H1 (cell line): ENCODE data around the gene TEKT5. TPM values are rescaled to one million over a fixed set of nuclear protein-coding genes. Genes with fewer than 3 reads are reported as not detected.

ENCODE experiments used
- CTCF ChIA-PET: fragments of 300-600 bp; sonication (Branson Sonifier 250); formaldehyde crosslinking; loops from one replicate; lab custom pipeline; 2021; ENCODE audit not compliant: partially characterized antibody; lab: Charles Lee
- POLR2A ChIA-PET: fragments of 300-600 bp; sonication (Branson Sonifier 250); formaldehyde crosslinking; loops from one replicate; lab custom pipeline; 2021; ENCODE audit warnings: inconsistent platforms; ENCODE audit not compliant: partially characterized antibody; lab: Charles Lee
- DNase-seq, 2 experiments: peaks; one replicate each; pipeline versions ENCODE4 v3.0.0 to v3.0.0-alpha.2; 2010 to 2022; ENCODE audit warnings: low spot score in 2 of 2, low read depth in 1 of 2, mixed read lengths in 1 of 2
- FAIRE-seq: peaks from 2 replicates; lab custom pipeline; 2011; peaks lifted over from hg19 to GRCh38; lab: Jason Lieb, UNC
- H2AFZ ChIP-seq: 2 replicates; pipeline ENCODE4 v1.8.1; 2012; ENCODE audit warnings: low read length, inconsistent platforms
- H2AK5ac ChIP-seq: 2 replicates; pipeline ENCODE4 v1.6.1; 2013; ENCODE audit warnings: low read depth, low read length
- H2BK120ac ChIP-seq: replicated peaks from 2 replicates; pipeline ENCODE3; 2013; ENCODE audit warnings: low read depth, low read length, inconsistent platforms
- H2BK12ac ChIP-seq: 2 replicates; pipeline ENCODE4 v1.6.1; 2013; ENCODE audit warnings: low read depth, low read length
- H2BK15ac ChIP-seq: 2 replicates; pipeline ENCODE4 v1.6.1; 2013; ENCODE audit warnings: low read length
- H2BK20ac ChIP-seq: 2 replicates; pipeline ENCODE4 v1.6.1; 2013; ENCODE audit warnings: low read length
- H2BK5ac ChIP-seq: 2 replicates; pipeline ENCODE4 v1.6.1; 2013; ENCODE audit warnings: low read depth, low read length
- H3K14ac ChIP-seq: 2 replicates; pipeline ENCODE4 v1.6.1; 2013; ENCODE audit warnings: inconsistent platforms; ENCODE audit not compliant: insufficient read length
- H3K18ac ChIP-seq: 2 replicates; pipeline ENCODE4 v1.6.1; 2013; ENCODE audit warnings: low read length; ENCODE audit errors: extremely low read depth
- H3K23ac ChIP-seq: 2 replicates; pipeline ENCODE4 v1.6.1; 2013; ENCODE audit warnings: inconsistent platforms; ENCODE audit not compliant: insufficient read length
- H3K23me2 ChIP-seq: 2 replicates; pipeline ENCODE4 v1.6.1; 2013; ENCODE audit warnings: low read depth, low read length
- H3K27ac ChIP-seq: 2 replicates; pipeline ENCODE4 v1.6.1; 2011; ENCODE audit warnings: low read depth, low read length, inconsistent platforms
- H3K27me3 ChIP-seq, 4 experiments: replicated peaks in 1 of 4; 1 replicate in 1 of 4; 2 replicates in 3 of 4; pipeline versions ENCODE4 v1.6.1 to v1.8.1; 2011 to 2013; ENCODE audit warnings: low read length in 3 of 4, mild to moderate bottlenecking in 3 of 4, inconsistent platforms in 2 of 4, mixed read lengths in 2 of 4, moderate library complexity in 1 of 4; ENCODE audit not compliant: control insufficient read depth in 3 of 4, insufficient read depth in 3 of 4; ENCODE audit errors: extremely low read depth in 1 of 4
- H3K36me3 ChIP-seq, 4 experiments: 2 replicates each; pipeline versions ENCODE4 v1.6.1 to v1.8.1; 2011 to 2013; ENCODE audit warnings: mild to moderate bottlenecking in 4 of 4, low read length in 3 of 4, moderate library complexity in 2 of 4, control low read depth in 1 of 4, inconsistent platforms in 1 of 4; ENCODE audit not compliant: insufficient read depth in 4 of 4, control insufficient read depth in 2 of 4
- H3K4ac ChIP-seq: replicated peaks from 2 replicates; pipeline ENCODE3; 2013; ENCODE audit warnings: low read length, low read depth, mixed read lengths, inconsistent platforms; ENCODE audit not compliant: insufficient read length
- H3K4me1 ChIP-seq, 4 experiments: replicated peaks in 1 of 4; 1 replicate in 1 of 4; 2 replicates in 3 of 4; pipeline versions ENCODE4 v1.6.1 to v1.8.1; 2011 to 2013; ENCODE audit warnings: low read length in 3 of 4, inconsistent platforms in 2 of 4, mixed read lengths in 1 of 4; ENCODE audit not compliant: insufficient read depth in 4 of 4, control insufficient read depth in 3 of 4
- H3K4me2 ChIP-seq, 2 experiments: 2 replicates each; pipeline versions ENCODE4 v1.6.1 to v1.8.1; 2011 to 2013; ENCODE audit warnings: low read depth in 2 of 2, low read length in 2 of 2, control low read depth in 1 of 2, inconsistent platforms in 1 of 2, mild to moderate bottlenecking in 1 of 2; ENCODE audit not compliant: insufficient read depth in 1 of 2
- H3K4me3 ChIP-seq, 4 experiments: fragments of 200-600, 300-600 bp in 1 of 4; sonication (generic), shearing (Covaris generic), sonication (Bioruptor Twin) in 1 of 4; 2 replicates each; pipeline versions ENCODE4 v1.5.1 to v1.8.1; 2011 to 2016; ENCODE audit warnings: low read length in 4 of 4, low read depth in 3 of 4, control low read depth in 2 of 4, inconsistent platforms in 2 of 4, mild to moderate bottlenecking in 2 of 4, mixed read lengths in 1 of 4, moderate library complexity in 1 of 4; ENCODE audit not compliant: insufficient read depth in 2 of 4; ENCODE audit errors: extremely low read depth in 1 of 4
- H3K56ac ChIP-seq: replicated peaks from 2 replicates; pipeline ENCODE3; 2013; ENCODE audit warnings: low read depth, mild to moderate bottlenecking, mixed read lengths, low read length, inconsistent platforms; ENCODE audit not compliant: insufficient read length
- H3K79me1 ChIP-seq: 2 replicates; pipeline ENCODE4 v1.6.1; 2013; ENCODE audit warnings: low read depth, low read length, control low read depth
- H3K79me2 ChIP-seq, 2 experiments: 2 replicates each; pipeline versions ENCODE4 v1.6.1 to v1.8.1; 2012 to 2013; ENCODE audit warnings: low read length in 2 of 2, mild to moderate bottlenecking in 2 of 2, inconsistent platforms in 1 of 2; ENCODE audit not compliant: insufficient read depth in 2 of 2, control insufficient read depth in 1 of 2
- H3K9ac ChIP-seq, 4 experiments: replicated peaks in 1 of 4; 1 replicate in 1 of 4; 2 replicates in 3 of 4; pipeline versions ENCODE4 v1.6.1 to v1.8.1; 2011 to 2013; ENCODE audit warnings: low read depth in 3 of 4, low read length in 3 of 4, control low read depth in 2 of 4, mild to moderate bottlenecking in 2 of 4, moderate library complexity in 2 of 4, inconsistent platforms in 1 of 4; ENCODE audit errors: extremely low read depth in 1 of 4
- H3K9me3 ChIP-seq, 2 experiments: 2 replicates each; pipeline versions ENCODE4 v1.6.1 to v1.8.1; 2012 to 2013; ENCODE audit warnings: mild to moderate bottlenecking in 2 of 2, moderate library complexity in 2 of 2, control low read depth in 1 of 2, inconsistent platforms in 1 of 2, low read depth in 1 of 2, low read length in 1 of 2, mixed read lengths in 1 of 2; ENCODE audit not compliant: insufficient read depth in 2 of 2
- H4K20me1 ChIP-seq, 2 experiments: replicated peaks in 1 of 2; 2 replicates each; pipeline versions ENCODE3 to v1.8.1; 2011 to 2013; ENCODE audit warnings: inconsistent platforms in 2 of 2, low read length in 2 of 2, mild to moderate bottlenecking in 1 of 2; ENCODE audit not compliant: insufficient read depth in 2 of 2, control insufficient read depth in 1 of 2
- H4K5ac ChIP-seq: 2 replicates; pipeline ENCODE4 v1.6.1; 2013; ENCODE audit warnings: low read length, low read depth, mixed read lengths, inconsistent platforms; ENCODE audit not compliant: insufficient read length
- H4K8ac ChIP-seq: 2 replicates; pipeline ENCODE4 v1.8.0; 2013; ENCODE audit warnings: mild to moderate bottlenecking, moderate library complexity, low read length, inconsistent platforms; ENCODE audit not compliant: insufficient read depth; ENCODE audit errors: extremely low read depth
- H4K91ac ChIP-seq: replicated peaks from 2 replicates; pipeline ENCODE3; 2013; ENCODE audit warnings: low read length, mixed read lengths, inconsistent platforms; ENCODE audit not compliant: insufficient read length
- CBX8 ChIP-seq: fragments of 300-800, 300-1000 bp; sonication (generic); IDR thresholded peaks from 2 replicates; pipeline ENCODE4 v1.7.1; 2016; ENCODE audit warnings: low read depth, low read length, borderline replicate concordance
- CEBPB ChIP-seq: IDR thresholded peaks from 2 replicates; pipeline ENCODE4 v1.6.1; 2012; ENCODE audit warnings: low read depth, low read length
- CHD2 ChIP-seq: IDR thresholded peaks from 2 replicates; pipeline ENCODE4 v1.6.1; 2012; ENCODE audit warnings: low read length, improper control_type of control experiment
- EGR1 ChIP-seq: IDR thresholded peaks from 2 replicates; pipeline ENCODE4 v1.6.1; 2011; ENCODE audit warnings: low read depth, low read length, borderline replicate concordance
- GTF2F1 ChIP-seq: IDR thresholded peaks from 2 replicates; pipeline ENCODE4 v1.6.1; 2012; ENCODE audit warnings: low read depth, low read length, improper control_type of control experiment, borderline replicate concordance
- KDM4A ChIP-seq: IDR thresholded peaks from one replicate; pipeline ENCODE4 v1.7.1; 2012; ENCODE audit warnings: low read depth, mild to moderate bottlenecking, moderate library complexity, low read length, inconsistent platforms; ENCODE audit not compliant: severe bottlenecking
- NRF1 ChIP-seq: IDR thresholded peaks from 2 replicates; pipeline ENCODE4 v1.6.1; 2011; ENCODE audit warnings: mild to moderate bottlenecking, low read depth, low read length, improper control_type of control experiment
- POLR2A ChIP-seq, 2 experiments: IDR thresholded peaks; 1 replicate in 1 of 2; 2 replicates in 1 of 2; pipeline ENCODE4 v1.6.1; 2011; ENCODE audit warnings: low read depth in 2 of 2, low read length in 2 of 2, mild to moderate bottlenecking in 2 of 2; ENCODE audit errors: control extremely low read depth in 1 of 2
- SUZ12 ChIP-seq: fragments of 200-600 bp; sonication (generic); IDR thresholded peaks from 2 replicates; pipeline ENCODE4 v1.6.1; 2012; ENCODE audit warnings: mild to moderate bottlenecking, inconsistent platforms, low read length, moderate library complexity, mixed read lengths
- WGBS, 2 experiments: shearing (Covaris generic) in 1 of 2; methylation state at CpG; one replicate each; pipeline versions ENCODE4 v1.1.6 to v1.1.7; 2013 to 2015; ENCODE audit warnings: low lambda C conversion rate in 2 of 2, mixed read lengths in 2 of 2, inconsistent platforms in 1 of 2, low coverage in 1 of 2, missing lambda C conversion rate in 1 of 2; ENCODE audit not compliant: insufficient replicate concordance in 2 of 2, insufficient coverage in 1 of 2, insufficient read length in 1 of 2; ENCODE audit errors: extremely low coverage in 1 of 2, missing lambda C conversion rate in 1 of 2; 5-methylcytosine and 5-hydroxymethylcytosine counted together
- polyA plus RNA-seq, 7 experiments: library from polyadenylated mRNA; depleted of rRNA in 3 of 7; stranded (reverse) in 5 of 7; unstranded in 2 of 7; fragments of >200 nt in 5 of 7; fragments of 200-250 nt in 2 of 7; gene quantifications; 1 replicate in 5 of 7; 2 replicates in 1 of 7; 4 replicates in 1 of 7; pipeline versions ENCODE4 v1.2.1 to v1.2.3, GENCODE V29; 2011 to 2013; ENCODE audit warnings: missing spikeins in 2 of 7, mixed read lengths in 2 of 7
- total RNA-seq: library from RNA; stranded (reverse); fragmentation: NEBNext Ultra II Directional; extraction: Animal tissue kit (Norgen Biotek cat#: 25700); gene quantifications from 2 replicates; pipeline ENCODE4 v1.2.1, GENCODE V29; 2021
- TF ChIP-seq, protein P1 (sequence below): IDR thresholded peaks from 2 replicates; pipeline ENCODE4 v1.6.1; 2012; ENCODE audit warnings: inconsistent platforms
- TF ChIP-seq, protein P2 (sequence below), 3 experiments: IDR thresholded peaks; 1 replicate in 2 of 3; 2 replicates in 1 of 3; pipeline versions ENCODE4 v1.5.1 to v1.6.1; 2011; ENCODE audit warnings: low read length in 3 of 3, mild to moderate bottlenecking in 3 of 3, inconsistent platforms in 2 of 3, low read depth in 1 of 3, moderate library complexity in 1 of 3; ENCODE audit not compliant: insufficient read depth in 1 of 3; ENCODE audit errors: control extremely low read depth in 1 of 3

Gene TEKT5
- total and polyA plus RNA-seq, 2 of the 8 experiments (the other 6 are each of a cell fraction or from before 2014, with no cell fraction given), result 0.95 TPM; not detected in 1

DNA sequence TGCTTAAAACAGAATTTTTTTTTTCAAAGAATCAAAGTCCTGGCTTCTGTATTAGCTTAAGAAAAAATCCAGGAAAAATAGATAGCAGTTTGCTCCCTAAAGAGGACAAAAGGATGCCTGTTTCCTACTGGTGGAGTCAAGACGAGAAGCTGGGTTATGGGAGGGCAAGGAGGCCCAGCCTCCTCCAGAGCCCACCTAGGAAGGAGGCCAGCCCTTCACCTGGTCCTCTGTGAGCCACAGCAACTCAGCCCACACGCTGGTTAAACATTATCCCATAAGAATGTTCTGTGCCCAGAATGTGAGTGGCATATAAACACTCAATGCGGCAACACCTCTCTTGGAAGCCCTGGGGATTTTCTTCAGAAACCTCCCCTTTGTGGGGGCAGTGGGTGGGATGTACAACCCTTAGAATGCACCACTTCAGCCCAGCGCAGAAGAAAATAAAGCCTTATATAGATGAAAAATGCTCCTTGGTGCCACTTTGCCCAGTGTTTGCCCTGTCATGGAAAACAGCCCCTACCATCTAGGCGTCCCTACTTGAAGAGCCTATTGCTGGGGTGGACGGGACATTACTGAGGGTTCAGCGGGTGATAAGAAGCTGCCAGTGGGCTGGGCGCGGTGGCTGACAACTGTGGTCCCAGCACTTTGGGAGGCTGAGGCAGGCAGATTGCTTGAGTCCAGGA is 48.0 kb downstream of the TEKT5 start:
- CTCF ChIA-PET, result interaction anchor here (0.6 to 1.3 kb wide), 5 partner anchors 18 to 162 kb away, joined by 3 to 7 read pairs (median 4); partner anchors contain the start of gene EMP2
- DNase-seq (no peak), FAIRE-seq (no peak)
- Histone ChIP-seq H3K79me2 (no peaks in the 10 kb centered on the region), H3K14ac (no peak overlapping the region), H3K9me3 (no peaks in the 10 kb centered on the region), H4K91ac (no peak overlapping the region), H2BK120ac (no peak overlapping the region), H3K23ac (no peak overlapping the region), H3K18ac (no peak overlapping the region), H2BK15ac (no peak overlapping the region), H3K27me3 (no peaks in the 10 kb centered on the region; a peak in 1 of 7 replicates), H2BK20ac (no peak overlapping the region), H2AFZ (no peak overlapping the region), H4K5ac (no peak overlapping the region), H3K27ac (no peak overlapping the region), H3K4me2 (no peak overlapping the region), H3K56ac (no peak overlapping the region), H3K36me3 (no peaks in the 10 kb centered on the region), H4K20me1 (no peaks in the 10 kb centered on the region), H2BK12ac (0 out of 2 replicates have a peak overlapping the region, but pooled peaks have one; percentile 39), H3K23me2 (no peaks in the 10 kb centered on the region), H2AK5ac (no peak overlapping the region), H3K9ac (no peak overlapping the region), H3K4me3 (no peak overlapping the region), H3K4me1 (peaks cover 2 to 15% (median 9%) of the 10 kb centered on the region in 4 experiments; a peak in 4 of 7 replicates), H4K8ac (no peak overlapping the region), H2BK5ac (no peak overlapping the region), H3K4ac (no peak overlapping the region), H3K79me1 (no peaks in the 10 kb centered on the region)
- WGBS, 2 experiments, result 94% methylated on average over 9 of the region's 9 CpGs; no CpG with 5 or more reads in 1 of the 2 experiments
- POLR2A ChIA-PET, result no interaction called here
- no peak for TF ChIP-seq NRF1
- no peak for TF ChIP-seq SUZ12
- no peak for TF ChIP-seq KDM4A
- TF ChIP-seq CBX8, result no peak
- TF ChIP-seq, protein P1, sequence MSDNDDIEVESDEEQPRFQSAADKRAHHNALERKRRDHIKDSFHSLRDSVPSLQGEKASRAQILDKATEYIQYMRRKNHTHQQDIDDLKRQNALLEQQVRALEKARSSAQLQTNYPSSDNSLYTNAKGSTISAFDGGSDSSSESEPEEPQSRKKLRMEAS, result no peak
- no peak for TF ChIP-seq POLR2A (IDR thresholded peaks at IDR 0.05; ENCODE audit: control extremely low read depth in 1 of 2, low read depth in 2 of 2, low read length in 2 of 2)
- no peak for TF ChIP-seq EGR1
- TF ChIP-seq, protein P2, sequence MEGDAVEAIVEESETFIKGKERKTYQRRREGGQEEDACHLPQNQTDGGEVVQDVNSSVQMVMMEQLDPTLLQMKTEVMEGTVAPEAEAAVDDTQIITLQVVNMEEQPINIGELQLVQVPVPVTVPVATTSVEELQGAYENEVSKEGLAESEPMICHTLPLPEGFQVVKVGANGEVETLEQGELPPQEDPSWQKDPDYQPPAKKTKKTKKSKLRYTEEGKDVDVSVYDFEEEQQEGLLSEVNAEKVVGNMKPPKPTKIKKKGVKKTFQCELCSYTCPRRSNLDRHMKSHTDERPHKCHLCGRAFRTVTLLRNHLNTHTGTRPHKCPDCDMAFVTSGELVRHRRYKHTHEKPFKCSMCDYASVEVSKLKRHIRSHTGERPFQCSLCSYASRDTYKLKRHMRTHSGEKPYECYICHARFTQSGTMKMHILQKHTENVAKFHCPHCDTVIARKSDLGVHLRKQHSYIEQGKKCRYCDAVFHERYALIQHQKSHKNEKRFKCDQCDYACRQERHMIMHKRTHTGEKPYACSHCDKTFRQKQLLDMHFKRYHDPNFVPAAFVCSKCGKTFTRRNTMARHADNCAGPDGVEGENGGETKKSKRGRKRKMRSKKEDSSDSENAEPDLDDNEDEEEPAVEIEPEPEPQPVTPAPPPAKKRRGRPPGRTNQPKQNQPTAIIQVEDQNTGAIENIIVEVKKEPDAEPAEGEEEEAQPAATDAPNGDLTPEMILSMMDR (IDR thresholded peaks at IDR 0.05; ENCODE audit: control extremely low read depth in 1 of 3, insufficient read depth in 1 of 3, low read depth in 1 of 3, low read length in 3 of 3), result no peak
- TF ChIP-seq CEBPB, result no peak
- no peak for TF ChIP-seq GTF2F1
- TF ChIP-seq CHD2, result no peak
